ENCODE measurements around the gene GATAD2A.

The GATAD2A gene

GRCh38 chr19:19447536-19448237, 42.2 kb downstream of the GATAD2A start:
- no peak for DNase-seq

GRCh38 chr19:19448238-19448544, 42.7 kb downstream of the GATAD2A start:
- no peak for DNase-seq

GRCh38 chr19:19451429-19452242, 46.2 kb downstream of the GATAD2A start:
- DNase-seq = no peak

GRCh38 chr19:19452243-19453124, 47.0 kb downstream of the GATAD2A start:
- no peak for DNase-seq

GRCh38 chr19:19453125-19453454, 47.6 kb downstream of the GATAD2A start:
- no peak for DNase-seq

- DNase-seq = peak; percentile 55
Observed at GRCh38 chr19:19455166-19455919, 49.9 kb downstream of the GATAD2A start.

- DNase-seq = no peak
Observed at GRCh38 chr19:19457671-19458070, 52.2 kb downstream of the GATAD2A start.

GRCh38 chr19:19458110-19458816, 52.8 kb downstream of the GATAD2A start:
- no peak for DNase-seq

- no peak for DNase-seq
Observed at GRCh38 chr19:19459073-19459472, 53.6 kb downstream of the GATAD2A start.

- no peak for DNase-seq
Observed at GRCh38 chr19:19459707-19460251, 54.3 kb downstream of the GATAD2A start.

- DNase-seq = no peak
Observed at GRCh38 chr19:19460258-19460731, 54.8 kb downstream of the GATAD2A start.

GRCh38 chr19:19460761-19461265, 55.3 kb downstream of the GATAD2A start:
- peak; percentile 9 for DNase-seq

- no peak for DNase-seq
Observed at GRCh38 chr19:19461306-19461670, 55.8 kb downstream of the GATAD2A start.

- DNase-seq = peak; percentile 64
Observed at GRCh38 chr19:19461671-19462622, 56.5 kb downstream of the GATAD2A start.

- no peak for DNase-seq
Observed at GRCh38 chr19:19463348-19464117, 58.1 kb downstream of the GATAD2A start.

- DNase-seq = no peak
Observed at GRCh38 chr19:19464339-19465098, 59.0 kb downstream of the GATAD2A start.

- no peak for DNase-seq
Observed at GRCh38 chr19:19465436-19466070, 60.1 kb downstream of the GATAD2A start.

GRCh38 chr19:19466201-19466600, 60.7 kb downstream of the GATAD2A start:
- DNase-seq = no peak
